ENCODE results near the gene PLCG2. TPM values are rescaled to one million over a fixed set of nuclear protein-coding genes. Genes with fewer than 3 reads are reported as not detected.

The PLCG2 gene
- total RNA-seq, 1 experiment from 2014 or later = 6.0 TPM

- H4K8ac ChIP-seq (replicated peaks; ENCODE audit: insufficient read length, low read depth, low read length) = no peak overlapping the region
- no peak overlapping the region for H3K4ac ChIP-seq (ENCODE audit: low read depth, low read length)
- no peak overlapping the region for H3K27ac ChIP-seq (ENCODE audit: insufficient read length, low read depth, low read length)
- no peak overlapping the region for H3K27ac Mint-ChIP-seq
- no peak overlapping the region for H2BK120ac ChIP-seq (ENCODE audit: low read depth, low read length, poor library complexity, severe bottlenecking)
- no peak overlapping the region for H3T11ph ChIP-seq (ENCODE audit: low read length)
- no peak overlapping the region for H2BK5ac ChIP-seq (ENCODE audit: insufficient read length, low read length)
- no peak overlapping the region for H2BK12ac ChIP-seq (ENCODE audit: insufficient read length, low read depth, low read length)
- H2BK15ac ChIP-seq (ENCODE audit: low read depth, low read length) = no peak overlapping the region
- TF ChIP-seq CTCF (conservative IDR thresholded peaks at IDR 0.05) = peak; percentile 60
- H3K36me3 Mint-ChIP-seq (ENCODE audit: insufficient read depth in 1 of 3, low read depth in 3 of 3) = no peaks in the 10 kb centered on the region
- no peak overlapping the region for H3K56ac ChIP-seq (ENCODE audit: insufficient read length, low read depth, low read length)
- H3K9me3 Mint-ChIP-seq = no peaks in the 10 kb centered on the region
- H3K4me2 ChIP-seq (ENCODE audit: insufficient read depth, insufficient read length, low read length) = no peak overlapping the region
- H3K18ac ChIP-seq (ENCODE audit: insufficient read length, low read depth, low read length) = no peak overlapping the region
- no peaks in the 10 kb centered on the region for H3K9me3 ChIP-seq (ENCODE audit: control insufficient read depth, low read depth, low read length)
- no peak overlapping the region for H3K9ac ChIP-seq (ENCODE audit: extremely low read depth, insufficient read length, low read length)
- no peak overlapping the region for H3K23ac ChIP-seq (ENCODE audit: insufficient read length, low read depth, low read length)
- no peaks in the 10 kb centered on the region for H3K23me2 ChIP-seq (ENCODE audit: insufficient read length, low read depth, low read length, poor library complexity, severe bottlenecking)
- no peak overlapping the region for H2BK20ac ChIP-seq (ENCODE audit: low read depth, low read length, poor library complexity, severe bottlenecking)
- no peak overlapping the region for H2AFZ ChIP-seq (ENCODE audit: low read length)
- H3K79me2 ChIP-seq (ENCODE audit: insufficient read depth, low read length) = no peaks in the 10 kb centered on the region
- H4K20me1 ChIP-seq (ENCODE audit: control insufficient read depth, insufficient read depth, insufficient read length) = no peaks in the 10 kb centered on the region
- H3K14ac ChIP-seq (ENCODE audit: insufficient read depth, low read length) = no peak overlapping the region
- no peaks in the 10 kb centered on the region for H3K4me1 ChIP-seq (ENCODE audit: insufficient read depth, low read length)
- peaks cover 17 to 19% of the 10 kb centered on the region in 2 experiments for H3K4me1 Mint-ChIP-seq
- H4K5ac ChIP-seq (ENCODE audit: insufficient read length, low read depth, low read length) = no peak overlapping the region
- no peak overlapping the region for H4K91ac ChIP-seq (ENCODE audit: insufficient read length, low read depth, low read length)
- H3K27me3 ChIP-seq (ENCODE audit: insufficient read depth, low read length) = no peaks in the 10 kb centered on the region
- WGBS (ENCODE audit: extremely low coverage, insufficient read length, low lambda C conversion rate) = no CpG with 5 or more reads among the region's 5 CpGs
- no peaks in the 10 kb centered on the region for H3K79me1 ChIP-seq (ENCODE audit: insufficient read depth, low read depth, low read length, poor library complexity, severe bottlenecking)
- no peak overlapping the region for H3K4me3 Mint-ChIP-seq
- DNase-seq = no peak
- H3K27me3 Mint-ChIP-seq (ENCODE audit: low read depth) = peaks cover 3% of the 10 kb centered on the region; the same call in 1 of the 2 replicates
- no peak overlapping the region for H2AK5ac ChIP-seq (ENCODE audit: insufficient read length, low read length)
Observed at GRCh38 chr16:81994485-81994884, 215.4 kb downstream of the PLCG2 start.
